ENCODE measurements around the gene TMIE.

The TMIE gene

GRCh38 chr3:46679681-46680080 lies 21.5 kb upstream of the TMIE start:
- peak; percentile 59 for DNase-seq
- H3K27me3 ChIP-seq (ENCODE audit: insufficient read depth, low read depth, severe bottlenecking), result no peaks in the 10 kb centered on the region
- H3K36me3 ChIP-seq, result no peaks in the 10 kb centered on the region
- TF ChIP-seq CTCF (IDR thresholded peaks at IDR 0.05; ENCODE audit: low read depth, low read length), result no peak
- no peaks in the 10 kb centered on the region for H3K9me3 ChIP-seq (ENCODE audit: severe bottlenecking)
- H3K4me3 ChIP-seq (ENCODE audit: low read depth, low read length), result no peak overlapping the region
- H3K27ac ChIP-seq, result no peak overlapping the region

- no peak overlapping the region for H3K4me3 ChIP-seq (ENCODE audit: low read depth, low read length)
- DNase-seq, result no peak
- TF ChIP-seq CTCF (IDR thresholded peaks at IDR 0.05; ENCODE audit: low read depth, low read length), result no peak
- H3K36me3 ChIP-seq, result no peaks in the 10 kb centered on the region
- H3K27ac ChIP-seq, result no peak overlapping the region
- no peaks in the 10 kb centered on the region for H3K9me3 ChIP-seq (ENCODE audit: severe bottlenecking)
- no peaks in the 10 kb centered on the region for H3K27me3 ChIP-seq (ENCODE audit: insufficient read depth, low read depth, severe bottlenecking)
Measured at GRCh38 chr3:46680298-46680826, 20.8 kb upstream of the TMIE start.

- H3K27ac ChIP-seq, result no peak overlapping the region
- peak; percentile 61 for DNase-seq
- no peaks in the 10 kb centered on the region for H3K36me3 ChIP-seq
- no peak overlapping the region for H3K4me3 ChIP-seq (ENCODE audit: low read depth, low read length)
- no peak for TF ChIP-seq CTCF (IDR thresholded peaks at IDR 0.05; ENCODE audit: low read depth, low read length)
- H3K27me3 ChIP-seq (ENCODE audit: insufficient read depth, low read depth, severe bottlenecking), result no peaks in the 10 kb centered on the region
- H3K9me3 ChIP-seq (ENCODE audit: severe bottlenecking), result no peaks in the 10 kb centered on the region
Measured at GRCh38 chr3:46681387-46681786, 19.8 kb upstream of the TMIE start.

- DNase-seq, result no peak
- Histone ChIP-seq H3K4me3 (ENCODE audit: low read depth, low read length) (no peak overlapping the region), H3K9me3 (ENCODE audit: severe bottlenecking) (no peaks in the 10 kb centered on the region), H3K27me3 (ENCODE audit: insufficient read depth, low read depth, severe bottlenecking) (no peaks in the 10 kb centered on the region), H3K27ac (no peak overlapping the region), H3K36me3 (no peaks in the 10 kb centered on the region)
- TF ChIP-seq CTCF (IDR thresholded peaks at IDR 0.05; ENCODE audit: low read depth, low read length), result no peak
Measured at GRCh38 chr3:46681856-46682540, 19.2 kb upstream of the TMIE start.

GRCh38 chr3:46682974-46683373 lies 18.2 kb upstream of the TMIE start:
- no peak for TF ChIP-seq CTCF (IDR thresholded peaks at IDR 0.05; ENCODE audit: low read depth, low read length)
- H3K9me3 ChIP-seq (ENCODE audit: severe bottlenecking), result no peaks in the 10 kb centered on the region
- no peaks in the 10 kb centered on the region for H3K27me3 ChIP-seq (ENCODE audit: insufficient read depth, low read depth, severe bottlenecking)
- H3K4me3 ChIP-seq (ENCODE audit: low read depth, low read length), result no peak overlapping the region
- DNase-seq, result no peak
- H3K27ac ChIP-seq, result no peak overlapping the region
- no peaks in the 10 kb centered on the region for H3K36me3 ChIP-seq

GRCh38 chr3:46684891-46685290 lies 16.3 kb upstream of the TMIE start:
- no peak overlapping the region for H3K27ac ChIP-seq
- no peak for TF ChIP-seq CTCF (IDR thresholded peaks at IDR 0.05; ENCODE audit: low read depth, low read length)
- no peaks in the 10 kb centered on the region for H3K27me3 ChIP-seq (ENCODE audit: insufficient read depth, low read depth, severe bottlenecking)
- no peaks in the 10 kb centered on the region for H3K9me3 ChIP-seq (ENCODE audit: severe bottlenecking)
- no peaks in the 10 kb centered on the region for H3K36me3 ChIP-seq
- no peak overlapping the region for H3K4me3 ChIP-seq (ENCODE audit: low read depth, low read length)
- no peak for DNase-seq
